Effector memory CD8-positive, alpha-beta T cell (primary cell): ENCODE measurements around the gene STAB2.

Experiments used
- ATAC-seq: fragments of 150-1000 bp; cut with Tn5 transposase; replicated peaks from 2 replicates; pipeline ENCODE4 v1.10.0; 2021; ENCODE audit warnings: mild to moderate bottlenecking, moderate library complexity
- DNase-seq, 3 experiments: peaks; one replicate each; pipeline ENCODE4 v3.0.0; 2021
- H3K27ac Mint-ChIP-seq, 2 donors: one replicate each; pipeline ENCODE4 v1.8.0; 2022; ENCODE audit warnings: mild to moderate bottlenecking in 2 of 2, mixed read lengths in 2 of 2, moderate library complexity in 2 of 2
- H3K27me3 Mint-ChIP-seq, 2 donors: one replicate each; pipeline ENCODE4 v1.8.0; 2022; ENCODE audit warnings: mixed read lengths in 2 of 2
- H3K36me3 Mint-ChIP-seq: one replicate; pipeline ENCODE4 v1.8.0; 2022; ENCODE audit warnings: mild to moderate bottlenecking, moderate library complexity, mixed read lengths; ENCODE audit not compliant: insufficient read depth
- H3K4me1 Mint-ChIP-seq, 2 donors: one replicate each; pipeline ENCODE4 v1.8.0; 2022; ENCODE audit warnings: low read depth in 2 of 2, mixed read lengths in 2 of 2
- H3K4me3 Mint-ChIP-seq, 2 donors: one replicate each; pipeline ENCODE4 v1.8.0; 2022; ENCODE audit warnings: mild to moderate bottlenecking in 2 of 2, mixed read lengths in 2 of 2, moderate library complexity in 2 of 2
- H3K9me3 Mint-ChIP-seq, 2 donors: one replicate each; pipeline ENCODE4 v1.8.0; 2022; ENCODE audit warnings: mixed read lengths in 2 of 2

STAB2 gene

DNA sequence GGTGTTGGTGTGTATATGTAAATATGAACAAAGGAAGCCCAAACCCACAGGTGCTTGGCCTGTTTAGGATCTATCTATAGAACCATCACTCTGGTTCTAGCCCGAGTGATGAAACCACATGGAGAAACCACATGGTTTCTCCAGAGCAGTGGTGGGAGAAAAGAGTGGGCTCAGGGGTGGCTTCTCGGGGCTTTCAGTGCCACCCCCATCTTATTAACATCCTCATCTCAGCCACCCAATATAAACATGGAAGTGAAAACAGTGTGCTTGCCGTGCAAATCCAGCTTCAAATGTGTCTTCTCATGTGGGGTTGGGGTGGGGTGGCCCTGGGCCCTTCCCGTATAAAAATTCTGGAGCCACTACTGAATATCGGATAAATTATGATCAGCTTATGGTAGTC is 109.0 kb downstream of the STAB2 start:
- H3K4me1 Mint-ChIP-seq: no peaks in the 10 kb centered on the region

DNA sequence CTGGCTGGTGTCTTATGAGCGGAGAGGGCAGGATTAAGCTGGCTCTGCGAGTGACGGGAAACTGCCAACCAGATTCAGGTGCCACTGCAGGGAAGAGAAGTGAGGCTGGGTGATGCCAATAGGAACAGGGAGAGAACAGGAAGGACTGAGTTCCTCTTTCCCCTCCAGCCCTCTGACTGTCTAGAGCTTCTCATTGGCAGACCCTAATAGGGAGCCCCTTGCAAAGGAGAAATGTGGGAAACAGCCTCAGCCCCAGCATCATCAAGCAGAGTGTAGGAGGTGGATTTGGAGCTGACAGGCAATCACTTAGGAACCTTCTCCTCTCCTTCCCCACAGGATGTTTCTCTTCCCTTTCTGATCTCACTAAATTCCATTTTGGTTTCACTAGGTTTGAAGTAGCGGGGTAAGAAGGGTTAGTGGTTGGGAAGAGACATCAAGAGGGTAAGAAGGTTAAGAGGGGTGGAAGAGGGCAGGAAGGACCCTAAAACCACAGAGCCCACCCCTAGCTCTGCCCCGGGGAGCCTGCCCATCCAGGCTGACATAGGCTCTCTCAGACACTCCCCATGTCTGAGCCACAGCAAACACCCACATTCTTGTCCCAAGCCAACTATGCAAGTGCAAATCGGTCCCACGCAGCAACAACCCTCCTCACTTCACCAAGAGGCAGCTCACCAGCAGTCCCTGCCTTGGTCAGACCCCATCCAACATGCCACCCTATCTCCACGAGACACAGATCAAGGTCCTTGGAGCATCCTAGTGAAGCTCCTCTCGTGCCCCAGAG is 111.1 kb downstream of the STAB2 start:
- no peak for ATAC-seq

More for the DNA sequence above, 109.0 kb downstream of the STAB2 start:
- H3K27me3 Mint-ChIP-seq: peaks cover 19 to 58% of the 10 kb centered on the region in 2 donors
- H3K4me3 Mint-ChIP-seq: no peak overlapping the region
- H3K36me3 Mint-ChIP-seq: no peaks in the 10 kb centered on the region
- no peaks in the 10 kb centered on the region for H3K9me3 Mint-ChIP-seq
- no peak for ATAC-seq
- H3K27ac Mint-ChIP-seq: no peak overlapping the region
- no peak for DNase-seq

DNA sequence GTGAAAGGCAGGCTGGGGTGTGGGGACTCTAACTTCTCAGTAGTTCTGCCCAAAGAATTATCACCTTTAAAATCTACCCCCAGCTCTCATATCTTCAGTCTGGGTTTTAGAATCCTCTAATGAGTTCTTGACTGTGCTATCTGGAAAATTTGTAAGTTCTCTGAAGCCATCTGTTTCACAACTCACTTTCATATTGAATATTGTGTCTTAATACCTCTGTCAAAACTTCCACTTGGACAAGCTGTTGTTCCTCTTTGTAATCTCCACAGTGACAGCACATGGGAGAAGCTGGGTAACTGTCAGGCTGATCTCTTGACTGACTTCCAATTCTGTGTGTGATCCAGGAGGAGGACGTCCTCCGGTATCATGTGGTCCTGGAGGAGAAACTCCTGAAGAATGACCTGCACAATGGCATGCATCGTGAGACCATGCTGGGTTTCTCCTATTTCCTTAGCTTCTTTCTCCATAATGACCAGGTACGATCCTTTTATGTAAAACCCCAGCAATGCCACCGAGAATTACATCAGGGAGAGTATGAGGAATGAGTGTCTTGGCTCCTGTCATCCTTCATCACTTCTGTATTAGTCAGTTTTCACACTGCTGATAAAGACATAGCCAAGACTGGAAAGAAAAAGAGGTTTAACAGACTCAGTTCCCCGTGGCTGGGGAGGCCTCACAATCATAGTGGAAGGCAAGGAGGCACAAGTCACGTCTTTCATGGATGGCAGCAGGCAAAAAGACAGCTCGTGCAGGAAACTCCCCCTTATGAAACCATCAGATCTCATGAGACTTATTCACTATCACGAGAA is 111.9 kb downstream of the STAB2 start:
- no peak overlapping the region for H3K4me3 Mint-ChIP-seq
- H3K36me3 Mint-ChIP-seq: no peaks in the 10 kb centered on the region
- no peaks in the 10 kb centered on the region for H3K4me1 Mint-ChIP-seq
- ATAC-seq (no peak), DNase-seq (no peak)
- no peaks in the 10 kb centered on the region for H3K9me3 Mint-ChIP-seq
- H3K27ac Mint-ChIP-seq: no peak overlapping the region
- H3K27me3 Mint-ChIP-seq: peaks cover 19 to 50% of the 10 kb centered on the region in 2 donors

More for the DNA sequence above, 111.1 kb downstream of the STAB2 start:
- no peak for DNase-seq
- Mint-ChIP-seq H3K4me1 (no peaks in the 10 kb centered on the region), H3K36me3 (no peaks in the 10 kb centered on the region), H3K9me3 (no peaks in the 10 kb centered on the region), H3K27me3 (peaks cover 19 to 47% of the 10 kb centered on the region in 2 donors), H3K4me3 (no peak overlapping the region), H3K27ac (no peak overlapping the region)

DNA sequence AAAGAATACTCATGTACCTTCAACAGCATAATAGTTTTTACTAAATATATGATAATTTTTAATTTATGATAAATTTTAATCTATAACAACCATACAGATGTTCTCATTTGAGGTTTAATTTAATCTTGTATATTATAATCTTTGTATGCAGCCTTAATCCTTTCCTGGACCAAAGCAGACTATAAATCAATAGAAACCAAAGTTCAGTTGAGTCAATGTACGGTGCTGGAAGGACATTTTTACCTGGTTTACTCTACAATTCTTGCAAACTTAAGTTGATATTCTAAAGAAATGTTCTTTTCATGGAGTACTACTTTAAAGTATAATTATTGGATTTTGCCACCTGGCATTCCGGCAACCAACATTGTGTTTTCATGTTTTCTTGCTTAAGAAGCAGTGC is 118.0 kb downstream of the STAB2 start:
- ATAC-seq: no peak
- H3K27ac Mint-ChIP-seq: no peak overlapping the region
- H3K27me3 Mint-ChIP-seq: peaks cover 14 to 40% of the 10 kb centered on the region in 2 donors
- H3K36me3 Mint-ChIP-seq: no peaks in the 10 kb centered on the region
- no peaks in the 10 kb centered on the region for H3K9me3 Mint-ChIP-seq
- no peak overlapping the region for H3K4me3 Mint-ChIP-seq
- no peaks in the 10 kb centered on the region for H3K4me1 Mint-ChIP-seq
- no peak for DNase-seq

DNA sequence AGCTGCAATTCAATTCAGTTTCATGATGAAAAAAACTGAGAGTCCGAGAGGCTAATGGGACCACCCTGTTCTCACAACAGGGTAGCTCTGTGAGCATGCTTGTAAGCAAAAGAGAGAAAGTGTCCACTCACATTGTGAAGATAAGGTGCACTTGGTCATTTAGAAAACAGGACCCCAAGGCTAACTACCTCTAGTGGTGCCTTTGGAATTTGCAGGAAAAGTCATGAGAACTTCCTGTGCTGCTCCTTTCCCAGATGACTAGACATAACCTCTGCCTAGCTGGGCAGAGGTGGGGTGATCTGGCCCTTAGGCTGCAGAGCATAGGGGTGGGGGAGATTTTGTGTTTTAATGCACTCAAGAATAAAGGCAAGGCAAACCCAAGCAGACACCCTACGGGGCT is 118.9 kb downstream of the STAB2 start:
- DNase-seq (no peak), ATAC-seq (no peak)
- Mint-ChIP-seq H3K27me3 (peaks cover 14 to 47% of the 10 kb centered on the region in 2 donors), H3K4me3 (no peak overlapping the region), H3K27ac (no peak overlapping the region), H3K36me3 (no peaks in the 10 kb centered on the region), H3K4me1 (no peaks in the 10 kb centered on the region), H3K9me3 (no peaks in the 10 kb centered on the region)

DNA sequence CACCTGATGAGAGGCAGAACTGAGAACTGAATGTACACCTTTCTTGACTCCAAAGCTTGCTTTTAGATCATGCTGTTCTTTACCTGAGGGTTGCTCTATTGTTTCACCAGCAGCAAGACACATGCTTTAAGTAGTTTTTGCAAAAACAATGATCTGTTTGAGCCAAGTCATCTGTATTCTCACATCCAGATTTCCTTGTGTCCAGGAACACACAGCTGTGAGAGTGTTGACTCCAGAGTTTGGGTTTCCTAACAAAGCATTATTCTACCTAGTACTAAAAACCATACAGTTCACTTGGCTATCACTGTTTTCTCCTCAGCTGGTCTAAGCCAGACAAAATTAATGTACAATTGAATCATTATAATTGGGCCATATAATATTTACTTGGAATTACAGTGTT is 120.4 kb downstream of the STAB2 start:
- no peaks in the 10 kb centered on the region for H3K36me3 Mint-ChIP-seq
- no peak overlapping the region for H3K27ac Mint-ChIP-seq
- no peak for DNase-seq
- no peak for ATAC-seq
- H3K9me3 Mint-ChIP-seq: no peaks in the 10 kb centered on the region
- H3K27me3 Mint-ChIP-seq: peaks cover 19 to 55% of the 10 kb centered on the region in 2 donors
- H3K4me1 Mint-ChIP-seq: no peaks in the 10 kb centered on the region
- no peak overlapping the region for H3K4me3 Mint-ChIP-seq

DNA sequence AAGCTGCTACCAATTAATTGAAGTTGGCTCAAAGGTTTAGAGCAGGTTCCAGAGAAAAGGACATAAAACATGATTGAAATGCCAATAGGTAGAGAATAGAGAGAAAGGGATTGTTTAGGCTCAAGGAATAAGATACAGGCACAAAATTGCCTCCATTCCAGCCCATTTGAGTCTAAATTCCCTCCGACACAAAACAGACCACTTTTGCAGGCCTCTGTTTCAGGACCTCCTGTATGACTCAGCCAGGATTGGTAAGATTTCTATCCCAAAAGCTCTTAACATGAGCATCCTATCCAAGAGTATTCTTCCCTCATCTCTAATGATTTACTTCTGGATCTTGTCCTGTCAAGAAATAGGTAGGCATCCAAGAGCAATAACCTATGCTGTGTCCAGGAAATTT is 123.5 kb downstream of the STAB2 start:
- Mint-ChIP-seq H3K27me3 (peaks cover 31 to 66% of the 10 kb centered on the region in 2 donors), H3K27ac (no peak overlapping the region), H3K4me1 (no peaks in the 10 kb centered on the region), H3K4me3 (no peak overlapping the region), H3K9me3 (no peaks in the 10 kb centered on the region), H3K36me3 (no peaks in the 10 kb centered on the region)
- DNase-seq (no peak), ATAC-seq (no peak)

DNA sequence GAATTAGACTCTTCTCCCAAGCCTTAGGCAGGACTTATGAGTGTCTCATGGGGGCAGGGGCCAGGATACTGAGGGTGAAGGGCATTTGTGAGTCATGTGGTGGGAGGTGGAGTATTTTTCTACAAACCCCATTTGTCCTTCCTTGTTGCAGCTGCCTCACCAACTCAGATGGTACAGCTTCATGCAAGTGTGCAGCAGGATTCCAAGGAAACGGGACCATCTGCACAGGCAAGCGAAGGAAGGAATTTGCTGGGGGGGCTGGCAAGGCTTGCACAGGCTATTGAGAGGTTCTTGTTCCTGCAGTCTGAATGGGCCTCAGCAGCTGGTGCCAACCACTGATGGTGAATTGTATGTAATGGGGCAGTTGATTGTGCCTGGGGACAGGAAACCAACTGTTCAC is 125.1 kb downstream of the STAB2 start:
- DNase-seq (no peak), ATAC-seq (no peak)
- Mint-ChIP-seq H3K9me3 (no peaks in the 10 kb centered on the region), H3K4me1 (no peaks in the 10 kb centered on the region), H3K4me3 (no peak overlapping the region), H3K27me3 (peaks cover 41 to 67% of the 10 kb centered on the region in 2 donors), H3K27ac (no peak overlapping the region), H3K36me3 (no peaks in the 10 kb centered on the region)

DNA sequence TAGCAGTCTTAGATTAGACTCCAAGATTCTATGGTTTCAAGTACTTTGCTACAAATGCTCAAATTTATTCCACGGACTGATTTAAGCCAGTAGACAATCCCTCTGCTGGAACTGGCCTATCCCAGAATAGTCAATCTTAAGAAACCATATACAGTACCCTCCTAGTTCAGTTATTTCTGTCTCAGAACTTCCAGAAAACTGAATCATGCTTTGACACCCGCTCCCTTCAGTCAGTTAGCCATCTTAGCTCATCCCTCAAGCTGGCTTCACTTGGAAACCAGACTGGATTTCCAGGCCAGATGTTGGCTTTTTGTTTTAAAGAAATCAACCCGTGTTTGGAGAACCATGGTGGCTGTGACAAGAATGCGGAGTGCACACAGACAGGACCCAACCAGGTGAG is 128.4 kb downstream of the STAB2 start:
- no peak for ATAC-seq
- no peaks in the 10 kb centered on the region for H3K4me1 Mint-ChIP-seq
- no peaks in the 10 kb centered on the region for H3K9me3 Mint-ChIP-seq
- no peak overlapping the region for H3K4me3 Mint-ChIP-seq
- no peaks in the 10 kb centered on the region for H3K36me3 Mint-ChIP-seq
- H3K27me3 Mint-ChIP-seq: peaks cover 43 to 60% of the 10 kb centered on the region in 2 donors
- DNase-seq: no peak
- no peak overlapping the region for H3K27ac Mint-ChIP-seq

DNA sequence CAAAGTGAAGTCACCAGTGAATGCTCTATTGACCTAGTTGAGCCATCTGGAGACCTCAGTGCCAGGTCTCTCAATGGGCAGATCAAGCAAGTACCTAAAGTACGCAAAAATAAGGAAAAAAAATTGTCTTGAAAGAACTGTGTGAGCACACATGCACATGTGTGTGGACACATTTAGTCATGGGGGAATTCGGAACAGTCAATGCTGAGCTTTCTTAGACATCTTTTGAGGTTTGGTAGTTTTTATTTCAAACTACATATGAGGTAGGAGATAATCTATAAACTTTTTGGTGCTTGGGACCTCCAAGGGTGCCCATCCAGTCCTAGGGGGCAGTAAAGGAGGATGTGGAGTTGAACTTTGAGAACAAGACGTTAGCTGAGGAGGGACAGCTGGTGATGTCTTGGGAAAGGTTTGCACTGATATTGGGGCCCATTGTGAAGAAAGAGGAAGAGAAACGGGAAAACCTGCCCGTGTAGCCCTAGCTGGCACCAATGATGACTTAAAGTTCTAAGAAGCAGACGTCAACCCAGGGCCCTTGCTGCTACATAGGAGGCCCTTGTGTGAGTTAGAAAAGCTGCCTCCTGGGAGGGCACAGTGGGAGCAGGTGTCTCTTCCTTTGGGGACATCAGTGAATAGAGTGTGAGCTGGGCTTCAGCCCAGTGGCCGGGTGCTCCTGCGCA is 129.6 kb downstream of the STAB2 start:
- Mint-ChIP-seq H3K4me1 (no peaks in the 10 kb centered on the region), H3K36me3 (no peaks in the 10 kb centered on the region), H3K9me3 (no peaks in the 10 kb centered on the region), H3K27me3 (peaks cover 43 to 56% of the 10 kb centered on the region in 2 donors), H3K27ac (no peak overlapping the region), H3K4me3 (no peak overlapping the region)
- DNase-seq: no peak
- ATAC-seq: no peak

DNA sequence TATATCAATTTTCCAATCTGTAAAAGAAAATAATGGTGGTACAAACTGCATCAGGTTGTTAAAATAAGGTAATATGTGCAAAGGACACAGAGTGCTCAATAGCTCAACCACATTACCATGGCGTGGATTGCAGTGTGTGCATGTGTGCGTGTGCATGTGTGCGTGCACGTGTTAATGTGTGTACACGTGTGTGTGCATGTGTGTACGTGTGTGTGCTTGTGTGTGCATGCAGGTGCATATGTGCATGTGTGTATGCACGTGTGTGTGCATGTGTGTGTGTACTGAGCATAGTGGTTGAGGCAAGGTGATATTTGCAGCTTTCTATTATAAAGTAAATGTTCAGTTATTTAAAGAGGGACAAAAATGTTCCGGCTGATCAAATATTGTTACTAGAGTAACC is 138.3 kb downstream of the STAB2 start:
- Mint-ChIP-seq H3K4me3 (no peak overlapping the region), H3K9me3 (no peaks in the 10 kb centered on the region), H3K4me1 (no peaks in the 10 kb centered on the region), H3K27ac (no peak overlapping the region), H3K27me3 (peaks cover 5 to 7% of the 10 kb centered on the region in 2 donors), H3K36me3 (no peaks in the 10 kb centered on the region)
- ATAC-seq: no peak
- DNase-seq: no peak

DNA sequence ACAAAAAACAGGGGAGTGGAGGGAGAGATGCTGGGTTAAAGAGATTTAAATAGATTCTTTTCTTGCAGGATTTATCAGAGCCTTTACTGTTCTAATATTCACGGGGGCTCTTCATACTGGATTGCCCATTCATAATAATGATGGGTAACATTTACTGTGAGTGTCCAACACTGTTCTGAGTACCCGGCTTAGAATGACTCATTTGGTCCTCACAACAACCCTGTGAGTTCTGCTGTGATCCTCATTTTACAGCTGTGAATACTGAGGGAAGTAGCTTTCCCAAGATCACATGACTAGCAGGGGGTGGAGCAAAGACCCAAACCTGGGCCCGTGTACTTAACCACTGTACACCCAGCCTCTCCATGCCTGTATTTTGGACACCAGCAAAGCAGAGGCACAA is 140.6 kb downstream of the STAB2 start:
- Mint-ChIP-seq H3K9me3 (peaks cover 0 to 2% of the 10 kb centered on the region in 2 donors), H3K36me3 (no peaks in the 10 kb centered on the region), H3K27ac (no peak overlapping the region), H3K4me1 (no peaks in the 10 kb centered on the region), H3K27me3 (peaks cover 14 to 20% of the 10 kb centered on the region in 2 donors), H3K4me3 (no peak overlapping the region)
- DNase-seq (no peak), ATAC-seq (no peak)

DNA sequence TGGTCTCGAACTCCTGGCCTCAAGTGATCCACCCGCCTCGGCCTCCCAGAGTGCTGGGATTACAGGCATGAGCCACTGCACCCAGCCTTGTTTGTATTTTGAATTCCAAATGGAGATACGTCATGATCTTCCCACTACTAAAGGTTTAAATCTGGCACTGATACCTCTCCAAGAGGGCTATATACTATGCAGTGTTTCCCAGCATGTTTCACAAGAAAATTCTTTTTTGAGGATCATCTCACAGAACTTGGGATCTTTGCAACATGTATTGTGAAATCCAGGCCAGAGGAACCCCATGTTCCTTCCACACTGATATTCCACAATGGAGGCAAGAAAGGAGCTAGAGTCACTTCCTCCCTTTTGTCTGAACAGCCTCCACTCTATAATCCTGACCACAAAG is 141.2 kb downstream of the STAB2 start:
- H3K27ac Mint-ChIP-seq: no peak overlapping the region
- H3K27me3 Mint-ChIP-seq: peaks cover 14 to 25% of the 10 kb centered on the region in 2 donors
- H3K36me3 Mint-ChIP-seq: no peaks in the 10 kb centered on the region
- H3K4me3 Mint-ChIP-seq: no peak overlapping the region
- no peak for DNase-seq
- no peaks in the 10 kb centered on the region for H3K4me1 Mint-ChIP-seq
- no peak for ATAC-seq
- peaks cover 0 to 2% of the 10 kb centered on the region in 2 donors for H3K9me3 Mint-ChIP-seq
